ENCODE measurements around the gene RHOBTB1. TPM values are rescaled to one million over a fixed set of nuclear protein-coding genes. Genes with fewer than 3 reads are reported as not detected.

The RHOBTB1 gene
- total and polyA plus RNA-seq, 12 donors: 4.3 to 20.5 (median 12.3) TPM

DNA sequence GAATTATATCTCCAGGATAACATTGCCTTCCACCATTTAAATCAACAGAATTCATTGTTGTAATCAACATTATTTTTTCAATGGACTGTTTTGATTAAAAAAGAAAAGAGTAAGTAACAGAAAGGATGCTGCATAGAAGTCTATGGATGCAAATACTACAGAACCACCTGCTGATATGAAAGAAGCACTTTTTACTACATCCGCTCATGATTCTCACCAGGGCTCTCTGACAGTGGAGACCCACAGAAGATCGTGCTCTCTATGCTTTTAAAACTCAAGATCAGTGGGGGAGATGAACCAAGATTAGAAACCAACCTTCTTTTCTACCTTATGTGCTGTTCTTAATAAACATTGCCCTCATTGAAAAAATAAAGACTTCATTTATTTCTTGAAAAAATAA, 24.4 kb downstream of the RHOBTB1 start:
- ATAC-seq (no peak), DNase-seq (no peak)
- Histone ChIP-seq H3K9me3 (peaks cover 0 to 5% (median 0%) of the 10 kb centered on the region in 11 donors), H3K36me3 (no peaks in the 10 kb centered on the region), H3K27ac (no peak overlapping the region), H3K4me1 (peaks cover 0 to 31% (median 13%) of the 10 kb centered on the region in 9 donors), H3K4me3 (no peak overlapping the region), H3K27me3 (no peaks in the 10 kb centered on the region)
- TF ChIP-seq, protein P1, sequence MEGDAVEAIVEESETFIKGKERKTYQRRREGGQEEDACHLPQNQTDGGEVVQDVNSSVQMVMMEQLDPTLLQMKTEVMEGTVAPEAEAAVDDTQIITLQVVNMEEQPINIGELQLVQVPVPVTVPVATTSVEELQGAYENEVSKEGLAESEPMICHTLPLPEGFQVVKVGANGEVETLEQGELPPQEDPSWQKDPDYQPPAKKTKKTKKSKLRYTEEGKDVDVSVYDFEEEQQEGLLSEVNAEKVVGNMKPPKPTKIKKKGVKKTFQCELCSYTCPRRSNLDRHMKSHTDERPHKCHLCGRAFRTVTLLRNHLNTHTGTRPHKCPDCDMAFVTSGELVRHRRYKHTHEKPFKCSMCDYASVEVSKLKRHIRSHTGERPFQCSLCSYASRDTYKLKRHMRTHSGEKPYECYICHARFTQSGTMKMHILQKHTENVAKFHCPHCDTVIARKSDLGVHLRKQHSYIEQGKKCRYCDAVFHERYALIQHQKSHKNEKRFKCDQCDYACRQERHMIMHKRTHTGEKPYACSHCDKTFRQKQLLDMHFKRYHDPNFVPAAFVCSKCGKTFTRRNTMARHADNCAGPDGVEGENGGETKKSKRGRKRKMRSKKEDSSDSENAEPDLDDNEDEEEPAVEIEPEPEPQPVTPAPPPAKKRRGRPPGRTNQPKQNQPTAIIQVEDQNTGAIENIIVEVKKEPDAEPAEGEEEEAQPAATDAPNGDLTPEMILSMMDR (IDR thresholded peaks at IDR 0.05): no peak
- 93 to 96% methylated on average over 2 of the region's 2 CpGs for WGBS, 2 donors
- intact Hi-C loops (cut with DNase I): no loop called here

DNA sequence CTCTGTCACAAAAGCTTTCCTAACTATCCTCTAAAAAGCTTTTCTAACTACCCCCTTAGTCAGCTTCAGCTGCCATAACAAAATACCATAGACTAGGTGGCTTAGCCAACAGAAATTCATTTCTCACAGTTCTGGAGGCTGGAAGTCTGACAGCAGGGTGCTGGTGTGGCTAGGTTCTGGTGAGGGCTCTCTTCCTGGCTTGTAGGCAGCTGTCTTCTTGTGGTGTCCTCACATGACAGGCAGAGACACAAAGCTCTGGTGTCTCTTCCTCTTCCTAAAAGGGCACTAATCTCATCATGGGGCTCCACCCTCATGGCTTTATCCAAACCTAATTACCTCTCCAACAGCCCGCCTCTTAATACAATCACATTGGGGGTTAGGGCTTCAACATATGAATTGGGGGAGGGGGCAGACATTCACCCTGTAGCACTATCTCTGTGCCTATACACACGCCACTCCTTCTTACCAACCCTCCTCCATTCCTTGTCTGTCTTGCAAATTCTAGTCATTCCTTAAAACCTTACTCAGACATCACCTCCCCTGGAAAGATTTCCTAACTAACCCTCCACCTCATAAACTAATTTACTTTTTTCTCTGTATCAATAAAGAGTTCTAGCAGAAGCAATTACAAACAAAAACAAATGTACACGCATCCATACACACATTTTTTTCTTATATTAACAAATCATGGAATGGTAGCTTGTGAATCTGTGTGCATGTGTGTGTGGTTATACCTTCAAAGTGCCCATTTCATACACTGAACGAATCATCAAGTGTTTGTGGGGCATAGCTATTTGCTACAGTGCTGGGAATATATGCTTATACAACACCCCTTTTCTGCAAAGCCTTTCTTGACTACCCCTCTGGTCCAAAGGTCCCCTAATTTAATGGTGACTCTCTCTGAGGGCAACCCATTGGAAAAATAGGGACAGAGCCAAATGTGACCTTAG, 26.4 kb downstream of the RHOBTB1 start:
- no peak for DNase-seq
- TF ChIP-seq, protein P1 (IDR thresholded peaks at IDR 0.05): no peak
- no peaks in the 10 kb centered on the region for H3K36me3 ChIP-seq
- intact Hi-C loops (cut with DNase I): no loop called here
- H3K4me1 ChIP-seq: peaks cover 0 to 42% (median 21%) of the 10 kb centered on the region in 9 donors
- no peak for ATAC-seq
- no peak overlapping the region for H3K4me3 ChIP-seq
- 95 to 96% methylated on average over 4 of the region's 4 CpGs for WGBS, 2 donors
- H3K9me3 ChIP-seq: peaks cover 0 to 5% (median 0%) of the 10 kb centered on the region in 11 donors
- no peak overlapping the region for H3K27ac ChIP-seq
- H3K27me3 ChIP-seq: no peaks in the 10 kb centered on the region

DNA sequence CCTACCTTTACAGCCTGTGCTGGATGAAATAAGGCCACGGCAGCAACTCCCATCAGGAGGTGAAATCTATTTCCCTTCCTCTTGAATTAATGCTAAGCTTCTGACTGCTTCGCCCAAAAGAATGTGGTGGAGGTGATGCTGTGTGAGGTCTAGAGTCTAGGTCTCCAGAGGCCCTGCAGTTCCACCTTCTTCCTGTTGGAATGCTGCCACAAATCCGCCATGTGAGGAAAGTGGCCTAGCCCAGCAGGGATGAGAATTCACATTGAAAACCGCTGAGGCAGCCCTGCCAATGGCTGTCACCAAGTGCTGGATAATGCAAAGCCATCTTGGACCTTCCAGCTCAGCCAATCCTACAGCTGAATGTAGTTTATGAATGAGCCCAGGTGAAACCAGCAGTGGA, 28.0 kb downstream of the RHOBTB1 start:
- Histone ChIP-seq H3K4me3 (no peak overlapping the region), H3K27me3 (no peaks in the 10 kb centered on the region), H3K9me3 (peaks cover 0 to 5% (median 0%) of the 10 kb centered on the region in 11 donors), H3K4me1 (peaks cover 0 to 56% (median 33%) of the 10 kb centered on the region in 9 donors), H3K36me3 (no peaks in the 10 kb centered on the region), H3K27ac (peak overlapping the region in 2 of 10 donors; percentile 70 to 74)
- DNase-seq (no peak), ATAC-seq (no peak)
- intact Hi-C loops (cut with DNase I): no loop called here
- WGBS, 2 donors: 73 to 77% methylated on average over 4 of the region's 4 CpGs
- TF ChIP-seq, protein P1 (IDR thresholded peaks at IDR 0.05): no peak

DNA sequence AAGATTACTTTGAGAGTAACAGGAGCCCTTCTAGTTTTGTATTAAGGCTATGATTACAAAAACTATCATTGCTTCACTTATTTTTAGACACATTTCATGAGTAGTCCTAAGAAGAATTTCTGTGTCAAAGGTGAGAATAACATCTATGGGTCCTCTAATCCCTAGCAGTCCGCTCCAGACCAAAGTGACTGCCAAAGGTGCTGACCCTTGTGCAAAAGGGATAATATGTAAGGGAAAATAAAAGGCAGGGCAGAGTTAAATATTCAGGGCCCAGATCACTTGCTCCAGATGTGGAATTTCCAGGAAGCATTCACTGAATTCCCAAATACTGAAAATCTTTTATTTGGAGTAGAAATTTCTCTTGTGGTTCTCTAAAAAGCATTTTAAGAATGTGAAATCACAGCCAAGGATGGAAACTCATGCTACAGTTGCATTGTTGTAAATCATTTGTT, 29.3 kb downstream of the RHOBTB1 start:
- ATAC-seq (peak in 7 of 8 donors; percentile 34 to 79 (median 66)), DNase-seq (peak in 1 of 2 donors; percentile 36)
- Histone ChIP-seq H3K27ac (peak overlapping the region in 9 of 10 donors; percentile 19 to 74 (median 43)), H3K27me3 (no peaks in the 10 kb centered on the region), H3K9me3 (peaks cover 0 to 5% (median 0%) of the 10 kb centered on the region in 11 donors), H3K4me3 (no peak overlapping the region), H3K4me1 (peaks cover 0 to 63% (median 45%) of the 10 kb centered on the region in 9 donors), H3K36me3 (peaks cover 0 to 5% (median 0%) of the 10 kb centered on the region in 9 donors)
- intact Hi-C loops (cut with DNase I): no loop called here
- TF ChIP-seq, protein P1 (IDR thresholded peaks at IDR 0.05): no peak
- 18 to 43% methylated on average over 1 of the region's 1 CpG for WGBS, 2 donors
